Iris pigment epithelial cell (primary cell): ENCODE measurements around the gene STK40.

Experiments used
- DNase-seq: peaks from one replicate; pipeline ENCODE4 v3.0.0-alpha.2; 2011; ENCODE audit warnings: low read depth

STK40 gene

GRCh38 chr1:36309397-36309796, 76.3 kb downstream of the STK40 start:
- no peak for DNase-seq

DNA sequence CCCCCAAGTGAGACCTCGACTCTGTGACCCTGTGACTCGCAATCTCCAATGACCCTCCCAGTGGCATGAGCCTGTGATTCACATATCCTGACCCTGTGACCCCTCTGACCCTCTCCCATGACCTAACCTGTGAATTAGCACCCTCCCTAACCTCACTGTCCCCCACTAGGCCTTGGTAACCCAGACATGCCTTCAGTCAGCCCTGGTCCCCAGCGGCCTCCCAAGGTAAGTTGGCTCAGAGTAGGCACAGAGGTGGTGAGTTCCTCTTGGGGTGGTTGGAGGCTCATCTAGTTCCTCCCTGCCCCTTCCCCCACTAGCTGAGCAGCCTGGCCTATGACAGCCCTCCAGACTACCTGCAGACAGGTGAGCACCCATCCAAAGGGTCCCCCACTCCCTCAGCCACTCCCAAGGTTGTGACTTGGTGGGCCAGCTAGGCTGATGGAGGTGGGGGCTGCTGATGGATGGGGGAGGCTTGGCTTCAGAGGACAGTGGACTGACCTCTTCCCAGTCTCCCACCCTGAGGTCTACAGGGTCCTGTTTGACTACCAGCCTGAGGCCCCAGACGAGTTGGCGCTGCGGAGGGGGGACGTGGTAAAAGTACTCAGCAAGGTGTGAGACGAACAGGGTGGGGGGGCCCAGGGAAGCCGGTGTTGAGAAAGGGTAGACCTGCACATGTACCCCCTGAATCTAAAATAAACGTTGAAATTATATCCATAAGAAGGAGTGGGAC, 78.0 kb downstream of the STK40 start:
- no peak for DNase-seq

- peak; percentile 94 for DNase-seq
These were observed 78.7 kb downstream of the STK40 start for GRCh38 chr1:36306902-36307456.

- DNase-seq, result no peak
These were observed 79.4 kb downstream of the STK40 start, which contains the start of gene SH3D21 for GRCh38 chr1:36306210-36306901. TSS of gene SH3D21 (plus strand) at chr1:36306368. CDS start at chr1:36306421, 53 bp downstream.

GRCh38 chr1:36305915-36306209, 79.9 kb downstream of the STK40 start:
- DNase-seq, result no peak

DNA sequence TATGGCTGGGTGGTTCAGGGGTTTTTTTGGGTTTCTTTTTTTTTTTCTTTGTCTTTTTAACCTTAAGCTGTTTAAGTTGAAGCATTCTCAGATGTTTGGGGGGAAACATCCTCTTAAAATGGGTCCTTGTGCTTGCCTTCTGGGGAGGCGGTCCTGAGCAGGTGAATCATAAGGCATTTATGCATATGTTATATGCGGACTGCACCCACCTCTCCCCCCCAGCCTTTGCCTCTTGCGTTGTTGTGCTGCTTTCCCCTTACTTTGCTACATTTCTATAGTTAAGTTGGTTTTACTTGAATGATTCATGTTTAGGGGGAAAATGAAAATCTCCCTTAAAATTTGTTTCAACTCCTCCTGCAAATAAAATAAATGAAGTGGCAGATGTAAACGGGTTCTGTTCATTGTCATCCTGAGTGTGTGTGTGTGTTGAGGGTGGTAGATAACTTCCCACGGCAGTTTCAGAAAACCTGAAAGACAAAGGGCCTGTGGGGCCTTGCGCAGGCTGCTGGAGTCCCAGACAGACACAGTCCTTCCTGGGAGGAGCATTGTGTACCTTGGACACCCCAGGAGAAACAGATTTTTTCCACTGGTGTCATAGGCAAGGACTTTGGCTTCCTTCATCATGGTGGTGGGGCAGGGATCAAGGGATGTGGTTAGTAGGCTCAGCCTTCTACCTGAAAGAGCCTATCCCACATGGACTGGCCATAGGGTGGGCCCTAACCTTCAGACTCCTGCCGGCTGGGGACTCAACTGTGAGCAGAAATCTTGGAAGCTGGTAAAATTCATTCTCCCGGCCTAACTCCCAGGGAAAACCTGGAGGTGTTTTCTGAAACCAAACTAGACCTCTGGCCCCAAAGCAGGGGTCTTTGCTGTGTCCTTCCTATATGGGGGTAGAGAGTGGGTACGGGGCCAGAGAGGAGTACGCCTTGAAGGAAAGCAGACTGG, 80.5 kb downstream of the STK40 start:
- no peak for DNase-seq

GRCh38 chr1:36304521-36304920, 81.2 kb downstream of the STK40 start:
- DNase-seq, result no peak

DNA sequence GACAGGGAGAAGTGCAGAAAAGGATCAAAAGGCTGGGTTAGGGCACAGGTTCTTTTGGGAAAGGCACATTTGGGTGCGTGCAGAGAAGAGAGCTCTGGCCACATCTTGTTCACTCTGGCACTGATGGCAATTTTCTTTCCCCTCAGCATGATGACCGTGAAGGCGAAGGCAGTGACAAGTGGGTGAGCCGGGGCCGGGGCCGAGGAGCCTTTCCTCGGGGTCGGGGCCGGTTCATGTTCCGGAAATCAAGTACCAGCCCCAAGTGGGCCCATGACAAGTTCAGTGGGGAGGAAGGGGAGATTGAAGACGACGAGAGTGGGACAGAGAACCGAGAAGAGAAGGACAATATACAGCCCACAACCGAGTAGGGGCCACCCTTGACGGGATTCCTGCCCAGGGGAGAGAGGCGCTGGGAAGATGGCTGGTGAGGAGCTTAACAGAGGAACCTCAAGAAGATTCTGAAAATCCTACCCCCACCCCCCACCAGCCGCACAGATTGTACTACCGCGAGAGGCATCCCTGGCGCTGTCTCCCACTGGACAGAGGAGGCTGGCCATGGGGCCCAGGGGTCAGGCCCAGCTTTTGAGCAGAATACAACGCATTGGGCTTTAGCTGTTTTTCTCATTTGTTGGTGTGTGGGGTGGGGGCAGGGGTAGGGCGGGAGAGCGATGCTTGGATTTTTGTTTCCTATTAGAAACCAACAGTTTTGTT, 81.9 kb downstream of the STK40 start:
- DNase-seq, result no peak

GRCh38 chr1:36303244-36303643, 82.5 kb downstream of the STK40 start:
- no peak for DNase-seq

GRCh38 chr1:36301220-36301619, 84.5 kb downstream of the STK40 start:
- no peak for DNase-seq

DNA sequence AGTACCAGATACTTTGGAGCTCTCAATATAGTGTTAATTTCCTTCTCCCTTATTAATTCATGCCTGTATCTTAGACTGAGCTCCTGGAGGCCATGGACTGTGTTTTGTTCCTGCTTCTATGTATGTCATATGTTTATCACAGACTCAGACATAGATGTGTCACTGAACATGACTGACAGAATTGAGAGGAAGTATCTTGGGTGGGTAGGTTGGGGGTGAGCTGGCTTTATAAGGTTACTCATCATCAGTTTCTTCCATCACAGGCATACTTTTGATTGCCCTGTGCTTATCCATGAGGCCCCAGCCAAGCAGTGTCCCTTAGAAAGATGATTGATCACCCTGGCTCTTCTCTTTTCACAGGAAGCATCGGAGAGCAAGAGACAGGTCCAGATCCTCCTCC, 85.2 kb downstream of the STK40 start:
- peak; percentile 41 for DNase-seq

DNA sequence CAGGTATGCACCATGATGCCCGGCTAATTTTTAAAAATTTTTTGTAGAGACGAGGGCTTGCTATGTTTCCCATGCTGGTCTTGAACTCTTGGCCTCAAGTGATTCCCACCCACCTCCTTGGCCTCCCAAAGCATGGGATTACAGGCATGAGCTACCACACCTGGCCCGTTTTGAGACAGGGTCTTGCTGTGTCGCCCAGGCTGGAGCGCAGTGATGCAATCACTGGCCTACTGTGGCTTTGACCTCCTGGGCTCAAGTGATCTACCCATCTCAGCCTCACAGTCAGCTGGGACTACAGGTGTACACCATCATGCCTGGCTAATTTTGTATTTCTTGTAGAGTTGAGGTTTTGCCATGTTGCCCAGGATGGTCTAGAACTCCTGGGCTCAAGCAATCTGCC, 87.1 kb downstream of the STK40 start:
- no peak for DNase-seq

- no peak for DNase-seq
These were observed 88.7 kb downstream of the STK40 start for GRCh38 chr1:36297062-36297461.

DNA sequence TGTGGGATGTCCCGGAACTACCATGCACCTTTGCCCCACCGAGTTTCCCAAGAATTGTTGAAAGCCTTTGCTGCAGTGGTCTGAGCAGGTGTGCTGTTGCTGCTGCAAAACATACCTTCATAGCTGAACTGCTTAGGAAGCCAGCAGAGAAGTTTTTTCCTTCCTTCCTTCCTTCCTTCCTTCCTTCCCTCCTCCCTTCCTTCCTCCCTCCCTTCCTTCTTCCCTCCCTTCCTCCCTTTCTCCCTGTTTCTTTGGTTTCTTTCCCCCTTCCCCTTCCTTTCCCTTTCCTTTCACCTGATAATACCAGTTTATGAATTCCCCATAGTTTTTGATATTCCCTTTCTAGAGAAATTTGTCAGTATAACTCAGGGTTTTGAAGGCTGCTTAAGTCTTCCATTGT, 90.3 kb downstream of the STK40 start:
- no peak for DNase-seq
